HEK293 (cell line): ENCODE measurements around the gene HOXC11.
A peak's percentile ranks its signal among the peaks of the same experiment; 100 is the strongest.

Experiments used
- CTCF ChIA-PET: fragments of 350-600 bp; formaldehyde crosslinking; extraction: SDS; loops from one replicate; lab custom pipeline; 2021; ENCODE audit warnings: antibody characterized with exemption; lab: Yijun Ruan, JAX
- POLR2A ChIA-PET: fragments of 300-600 bp; formaldehyde crosslinking; extraction: SDS; loops from one replicate; lab custom pipeline; 2020; ENCODE audit warnings: antibody characterized with exemption, inconsistent platforms; lab: Yijun Ruan, JAX
- H3K27ac ChIP-seq: fragments of 200-500 bp; sonication (Bioruptor generic); 2 replicates; pipeline ENCODE4 v1.5.1; 2014; ENCODE audit warnings: low read depth, low read length, control low read depth, inconsistent platforms; ENCODE audit errors: extremely low read depth
- H3K36me3 ChIP-seq, 2 experiments: fragments of 200-500 bp in 1 of 2; sonication (Bioruptor generic) in 1 of 2; 1 replicate in 1 of 2; 2 replicates in 1 of 2; pipeline ENCODE4 v1.5.1; 2014 to 2017; ENCODE audit warnings: inconsistent platforms in 2 of 2, low read length in 2 of 2; ENCODE audit not compliant: control insufficient read depth in 2 of 2, insufficient read depth in 1 of 2
- H3K4me1 ChIP-seq: fragments of 200-500 bp; sonication (Bioruptor generic); 2 replicates; pipeline ENCODE4 v1.5.1; 2014; ENCODE audit warnings: mild to moderate bottlenecking, low read length, inconsistent platforms; ENCODE audit not compliant: control insufficient read depth, insufficient read depth
- H3K4me3 ChIP-seq: 2 replicates; pipeline ENCODE4 v1.5.1; 2011; ENCODE audit warnings: low read depth, mild to moderate bottlenecking, control low read depth, low read length, moderate library complexity
- H3K9me3 ChIP-seq: fragments of 200-500 bp; sonication (Bioruptor generic); 2 replicates; pipeline ENCODE4 v1.5.1; 2014; ENCODE audit warnings: low read depth, low read length, inconsistent platforms; ENCODE audit not compliant: control insufficient read depth, insufficient read depth
- GLI4 ChIP-seq: fragments of 450-650 bp; formaldehyde crosslinking; IDR thresholded peaks from 2 replicates; pipeline ENCODE4 v1.5.1; 2016; ENCODE audit warnings: missing biosample characterization, missing genetic modification characterization
- GLIS1 ChIP-seq: fragments of 450-650 bp; formaldehyde crosslinking; IDR thresholded peaks from 2 replicates; pipeline ENCODE4 v1.5.1; 2016; ENCODE audit warnings: missing biosample characterization, missing genetic modification characterization
- MYNN ChIP-seq: fragments of 450-650 bp; formaldehyde crosslinking; IDR thresholded peaks from 2 replicates; pipeline ENCODE4 v1.5.1; 2016; ENCODE audit warnings: missing biosample characterization, missing genetic modification characterization, borderline replicate concordance
- SALL2 ChIP-seq: fragments of 450-650 bp; formaldehyde crosslinking; IDR thresholded peaks from 2 replicates; pipeline ENCODE4 v1.5.0; 2017; ENCODE audit warnings: missing biosample characterization, mild to moderate bottlenecking, missing genetic modification characterization, borderline replicate concordance
- SP7 ChIP-seq: fragments of 450-650 bp; formaldehyde crosslinking; IDR thresholded peaks from 2 replicates; pipeline ENCODE4 v1.5.1; 2016; ENCODE audit warnings: missing biosample characterization, missing genetic modification characterization
- WT1 ChIP-seq: fragments of 450-650 bp; formaldehyde crosslinking; IDR thresholded peaks from 2 replicates; pipeline ENCODE4 v1.5.1; 2016; ENCODE audit warnings: missing biosample characterization, missing genetic modification characterization
- ZBTB17 ChIP-seq: fragments of 450-650 bp; formaldehyde crosslinking; IDR thresholded peaks from 2 replicates; pipeline ENCODE4 v1.5.1; 2016; ENCODE audit warnings: missing biosample characterization, missing genetic modification characterization
- ZBTB21 ChIP-seq: fragments of 450-650 bp; formaldehyde crosslinking; IDR thresholded peaks from 2 replicates; pipeline ENCODE4 v1.5.1; 2017; ENCODE audit warnings: missing biosample characterization, missing genetic modification characterization
- ZBTB8A ChIP-seq: fragments of 450-650 bp; formaldehyde crosslinking; IDR thresholded peaks from 2 replicates; pipeline ENCODE4 v1.5.1; 2016; ENCODE audit warnings: missing biosample characterization, missing genetic modification characterization
- ZFP37 ChIP-seq: fragments of 450-650 bp; formaldehyde crosslinking; IDR thresholded peaks from 2 replicates; pipeline ENCODE4 v1.5.1; 2016; ENCODE audit warnings: missing biosample characterization, missing genetic modification characterization
- ZIC2 ChIP-seq: fragments of 450-650 bp; formaldehyde crosslinking; IDR thresholded peaks from 2 replicates; pipeline ENCODE4 v1.5.1; 2016; ENCODE audit warnings: missing biosample characterization, missing genetic modification characterization
- ZNF157 ChIP-seq: fragments of 450-650 bp; formaldehyde crosslinking; IDR thresholded peaks from 2 replicates; pipeline ENCODE4 v1.5.1; 2016; ENCODE audit warnings: missing biosample characterization, missing genetic modification characterization
- ZNF248 ChIP-seq: fragments of 450-650 bp; formaldehyde crosslinking; IDR thresholded peaks from 2 replicates; pipeline ENCODE4 v1.5.1; 2017; ENCODE audit warnings: missing biosample characterization, missing genetic modification characterization
- ZNF335 ChIP-seq: fragments of 450-650 bp; formaldehyde crosslinking; conservative IDR thresholded peaks from 2 replicates; pipeline ENCODE4 v1.5.1; 2016; ENCODE audit warnings: missing biosample characterization, missing genetic modification characterization
- ZNF37A ChIP-seq: fragments of 450-650 bp; IDR thresholded peaks from 2 replicates; pipeline ENCODE4 v1.5.1; 2018; ENCODE audit warnings: missing biosample characterization, missing genetic modification characterization
- ZNF529 ChIP-seq: fragments of 450-650 bp; formaldehyde crosslinking; IDR thresholded peaks from 2 replicates; pipeline ENCODE4 v1.5.1; 2017; ENCODE audit warnings: missing genetic modification characterization, missing biosample characterization; ENCODE audit not compliant: insufficient replicate concordance
- TF ChIP-seq, protein P1 (sequence below): fragments of 450-650 bp; formaldehyde crosslinking; IDR thresholded peaks from 2 replicates; pipeline ENCODE4 v1.5.1; 2017; ENCODE audit warnings: missing biosample characterization, missing genetic modification characterization
- TF ChIP-seq, protein P2 (sequence below): fragments of 450-650 bp; formaldehyde crosslinking; IDR thresholded peaks from 2 replicates; pipeline ENCODE4 v1.5.1; 2016; ENCODE audit warnings: missing biosample characterization, missing genetic modification characterization

HOXC11 gene

DNA sequence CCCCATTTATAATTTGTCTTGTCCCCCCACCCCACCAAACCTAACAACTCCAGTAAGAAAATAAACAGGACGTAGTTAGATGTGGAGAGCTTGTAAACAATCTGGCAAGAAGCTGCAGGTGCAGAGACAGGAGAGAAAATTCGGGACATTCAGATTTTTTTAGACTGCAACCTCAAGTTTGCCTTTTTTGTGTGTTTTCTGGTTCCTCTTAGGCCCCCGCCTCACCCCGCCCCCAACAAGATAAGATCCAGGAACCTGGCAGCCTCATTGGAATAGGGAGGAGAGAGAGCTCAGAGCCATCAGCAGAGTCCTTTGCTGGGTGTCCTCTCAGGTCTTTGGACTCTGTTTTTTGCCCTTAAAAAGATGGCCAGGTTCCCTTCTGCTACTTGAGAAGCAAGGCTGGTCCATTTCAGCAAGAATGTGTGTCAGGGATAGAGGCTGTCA, 14.9 kb downstream of the HOXC11 start:
- Histone ChIP-seq H3K36me3 (no peaks in the 10 kb centered on the region), H3K27ac (no peak overlapping the region; the same call in 1 of the 2 replicates), H3K4me1 (peaks cover 38% of the 10 kb centered on the region), H3K4me3 (no peak overlapping the region), H3K9me3 (no peaks in the 10 kb centered on the region)
- POLR2A ChIA-PET = interaction anchor here (1.0 to 2.2 kb wide), 5 partner anchors 9 to 49 kb away, joined by 3 to 14 read pairs (median 3); partner anchors contain the start of genes HOXC13 and HOXC9
- CTCF ChIA-PET = interaction anchor here (0.5 to 5.8 kb wide), 28 partner anchors 11 to 404 kb away, joined by 3 to 88 read pairs (median 5); partner anchors contain the start of genes HOXC13, HOXC5, HOXC8 and HOXC9
- no peak for TF ChIP-seq ZNF529 (tag by site-specific recombination)
- TF ChIP-seq MYNN (tag by site-specific recombination) = no peak
- TF ChIP-seq ZNF335 (tag by site-specific recombination) = 0 out of 2 replicates have a peak, but pooled peaks have one; percentile 20
- no peak for TF ChIP-seq SALL2
- TF ChIP-seq SP7 = no peak
- TF ChIP-seq, protein P1, sequence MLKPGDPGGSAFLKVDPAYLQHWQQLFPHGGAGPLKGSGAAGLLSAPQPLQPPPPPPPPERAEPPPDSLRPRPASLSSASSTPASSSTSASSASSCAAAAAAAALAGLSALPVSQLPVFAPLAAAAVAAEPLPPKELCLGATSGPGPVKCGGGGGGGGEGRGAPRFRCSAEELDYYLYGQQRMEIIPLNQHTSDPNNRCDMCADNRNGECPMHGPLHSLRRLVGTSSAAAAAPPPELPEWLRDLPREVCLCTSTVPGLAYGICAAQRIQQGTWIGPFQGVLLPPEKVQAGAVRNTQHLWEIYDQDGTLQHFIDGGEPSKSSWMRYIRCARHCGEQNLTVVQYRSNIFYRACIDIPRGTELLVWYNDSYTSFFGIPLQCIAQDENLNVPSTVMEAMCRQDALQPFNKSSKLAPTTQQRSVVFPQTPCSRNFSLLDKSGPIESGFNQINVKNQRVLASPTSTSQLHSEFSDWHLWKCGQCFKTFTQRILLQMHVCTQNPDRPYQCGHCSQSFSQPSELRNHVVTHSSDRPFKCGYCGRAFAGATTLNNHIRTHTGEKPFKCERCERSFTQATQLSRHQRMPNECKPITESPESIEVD (tag by site-specific recombination) = no peak
- TF ChIP-seq ZBTB21 = no peak
- no peak for TF ChIP-seq ZFP37 (tag by site-specific recombination)
- no peak for TF ChIP-seq ZNF157 (tag by site-specific recombination)
- peak; percentile 24; the same call in 1 of the 2 replicates for TF ChIP-seq ZBTB17
- no peak for TF ChIP-seq ZNF248 (tag by site-specific recombination)
- TF ChIP-seq GLI4 = no peak
- TF ChIP-seq ZNF37A (tag by site-specific recombination) = no peak
- TF ChIP-seq, protein P2, sequence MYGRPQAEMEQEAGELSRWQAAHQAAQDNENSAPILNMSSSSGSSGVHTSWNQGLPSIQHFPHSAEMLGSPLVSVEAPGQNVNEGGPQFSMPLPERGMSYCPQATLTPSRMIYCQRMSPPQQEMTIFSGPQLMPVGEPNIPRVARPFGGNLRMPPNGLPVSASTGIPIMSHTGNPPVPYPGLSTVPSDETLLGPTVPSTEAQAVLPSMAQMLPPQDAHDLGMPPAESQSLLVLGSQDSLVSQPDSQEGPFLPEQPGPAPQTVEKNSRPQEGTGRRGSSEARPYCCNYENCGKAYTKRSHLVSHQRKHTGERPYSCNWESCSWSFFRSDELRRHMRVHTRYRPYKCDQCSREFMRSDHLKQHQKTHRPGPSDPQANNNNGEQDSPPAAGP (tag by site-specific recombination) = no peak

DNA sequence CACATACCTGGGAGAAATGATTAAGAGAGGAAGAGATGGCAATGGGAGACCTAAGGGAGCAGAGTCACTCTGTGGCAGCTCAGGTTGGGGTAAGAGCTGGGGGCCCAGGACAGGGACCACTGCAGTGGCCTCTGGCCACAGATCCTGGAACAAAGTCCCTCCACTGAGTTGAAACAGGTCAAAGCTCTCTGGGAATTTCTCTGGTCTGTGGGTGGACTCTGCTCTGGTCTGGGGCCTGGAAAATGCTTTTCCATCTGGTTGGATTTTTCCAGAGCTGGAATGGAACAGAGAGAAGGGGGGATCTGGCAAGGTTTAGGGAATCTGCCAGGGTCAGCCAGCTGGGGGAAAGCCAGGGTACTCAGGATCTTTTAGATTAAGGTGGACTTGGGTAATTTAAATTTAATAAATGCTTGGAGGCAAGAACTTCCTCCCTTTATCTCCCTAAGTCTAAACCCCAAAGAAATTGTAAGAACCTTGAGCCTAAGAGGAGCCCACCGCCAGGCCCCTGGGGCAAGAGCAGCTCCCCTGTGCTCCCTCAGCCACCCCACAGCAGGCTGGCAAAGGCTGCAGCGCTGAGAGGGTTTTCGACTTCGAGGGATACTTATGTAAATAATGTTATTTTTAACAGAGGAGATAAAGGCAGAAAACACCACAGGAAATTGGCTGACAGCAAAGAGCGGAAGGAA, 15.8 kb downstream of the HOXC11 start:
- H3K27ac ChIP-seq = peak overlapping the region; percentile 71
- H3K9me3 ChIP-seq = no peaks in the 10 kb centered on the region
- POLR2A ChIA-PET = interaction anchor here (0.6 to 2.2 kb wide), 4 partner anchors 12 to 137 kb away, joined by 3 to 14 read pairs (median 7); partner anchors contain the start of genes HOXC13 and HOXC9
- no peak for TF ChIP-seq WT1 (tag by site-specific recombination)
- TF ChIP-seq ZFP37 (tag by site-specific recombination) = no peak
- peak; percentile 42; the same call in 1 of the 2 replicates for TF ChIP-seq ZIC2
- peak; percentile 37; the same call in 1 of the 2 replicates for TF ChIP-seq ZBTB8A (tag by site-specific recombination)
- peak; percentile 27; the same call in 1 of the 2 replicates for TF ChIP-seq GLIS1 (tag by site-specific recombination)
- TF ChIP-seq, all 188 proteins: peak for 3
- H3K4me1 ChIP-seq = peaks cover 38% of the 10 kb centered on the region
- CTCF ChIA-PET = interaction anchor here (0.6 to 5.8 kb wide), 25 partner anchors 11 to 379 kb away, joined by 3 to 88 read pairs (median 4); partner anchors contain the start of genes HOXC13, HOXC5, HOXC9 and SMUG1
- H3K36me3 ChIP-seq = no peaks in the 10 kb centered on the region
- H3K4me3 ChIP-seq = no peak overlapping the region
